ENCODE results near the gene ESR1.

The ESR1 gene

DNA sequence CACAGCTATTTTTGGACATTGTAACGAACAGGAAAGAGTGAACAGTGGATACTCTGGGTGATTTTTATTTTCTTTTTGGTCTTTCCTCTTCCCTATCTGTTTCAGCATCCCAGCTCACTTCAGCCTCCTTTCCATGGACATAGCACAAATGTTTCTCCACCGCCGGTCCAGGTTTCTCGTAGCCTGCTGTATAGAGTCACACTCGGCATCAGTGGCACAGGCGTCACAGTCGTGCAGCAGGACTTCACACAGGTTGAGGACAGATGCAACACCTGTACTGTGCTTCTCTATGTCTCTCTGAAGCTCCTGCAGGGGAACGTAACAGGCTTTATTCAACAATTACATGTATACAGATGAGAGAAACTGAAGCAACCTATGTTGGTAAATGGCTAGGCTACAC is 348.3 kb downstream of the ESR1 start:
- Histone ChIP-seq H3K4me1 (ENCODE audit: insufficient read depth, low read length) (no peaks in the 10 kb centered on the region), H3K36me3 (ENCODE audit: insufficient read depth, low read length) (no peaks in the 10 kb centered on the region), H3K9ac (ENCODE audit: low read depth, low read length) (no peak overlapping the region), H3K9me3 (ENCODE audit: control insufficient read depth, insufficient read depth, low read length) (no peaks in the 10 kb centered on the region)

DNA sequence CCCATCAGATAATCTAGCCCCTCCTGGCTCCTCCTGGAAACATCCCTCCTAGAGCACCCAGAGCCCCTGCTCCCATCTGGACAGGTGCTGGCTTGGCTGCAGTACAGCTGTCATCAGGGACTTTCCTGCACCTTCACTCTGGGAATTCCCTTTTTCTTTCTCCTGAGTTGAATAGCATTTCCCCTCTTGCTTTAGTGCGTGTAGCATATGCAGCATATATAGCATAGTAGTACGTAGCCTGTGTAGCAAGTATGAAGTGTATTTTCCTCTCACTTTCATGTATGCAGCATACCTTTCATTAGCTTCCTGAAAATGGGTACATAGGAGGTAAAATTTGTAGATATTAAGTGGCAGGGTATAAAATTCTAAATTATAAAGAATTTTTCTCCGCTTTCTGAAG is 352.9 kb downstream of the ESR1 start:
- Histone ChIP-seq H3K9ac (ENCODE audit: low read depth, low read length) (no peak overlapping the region), H3K4me1 (ENCODE audit: insufficient read depth, low read length) (peaks cover 8% of the 10 kb centered on the region; the same call in 1 of the 2 replicates), H3K9me3 (ENCODE audit: control insufficient read depth, insufficient read depth, low read length) (no peaks in the 10 kb centered on the region), H3K36me3 (ENCODE audit: insufficient read depth, low read length) (no peaks in the 10 kb centered on the region)

DNA sequence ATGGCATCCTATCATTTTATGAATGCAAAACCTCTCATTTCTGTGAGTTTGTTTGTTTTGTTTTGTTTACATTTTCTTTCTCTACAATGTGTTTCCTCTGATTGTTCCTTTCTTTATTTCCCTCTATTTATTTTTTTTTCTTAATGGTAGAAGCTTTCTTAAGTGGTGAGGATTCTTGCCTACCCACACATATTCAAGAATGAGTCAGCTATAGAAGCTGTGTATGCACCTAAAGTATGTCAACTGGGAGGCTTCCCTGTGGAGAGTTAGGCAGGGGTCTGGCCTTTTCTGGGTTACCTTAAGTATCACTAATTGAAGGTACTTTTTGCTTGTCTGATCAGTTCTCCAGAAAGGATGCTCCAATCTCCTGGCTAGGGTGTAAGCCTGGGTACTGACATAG is 354.0 kb downstream of the ESR1 start:
- Histone ChIP-seq H3K36me3 (ENCODE audit: insufficient read depth, low read length) (no peaks in the 10 kb centered on the region), H3K4me1 (ENCODE audit: insufficient read depth, low read length) (peaks cover 8% of the 10 kb centered on the region; the same call in 1 of the 2 replicates), H3K9ac (ENCODE audit: low read depth, low read length) (no peak overlapping the region), H3K9me3 (ENCODE audit: control insufficient read depth, insufficient read depth, low read length) (no peaks in the 10 kb centered on the region)

- Histone ChIP-seq H3K9ac (ENCODE audit: low read depth, low read length) (no peak overlapping the region), H3K9me3 (ENCODE audit: control insufficient read depth, insufficient read depth, low read length) (no peaks in the 10 kb centered on the region), H3K4me1 (ENCODE audit: insufficient read depth, low read length) (peaks cover 8% of the 10 kb centered on the region; the same call in 1 of the 2 replicates), H3K36me3 (ENCODE audit: insufficient read depth, low read length) (no peaks in the 10 kb centered on the region)
Observed at GRCh38 chr6:152164957-152165356, 357.5 kb downstream of the ESR1 start.

DNA sequence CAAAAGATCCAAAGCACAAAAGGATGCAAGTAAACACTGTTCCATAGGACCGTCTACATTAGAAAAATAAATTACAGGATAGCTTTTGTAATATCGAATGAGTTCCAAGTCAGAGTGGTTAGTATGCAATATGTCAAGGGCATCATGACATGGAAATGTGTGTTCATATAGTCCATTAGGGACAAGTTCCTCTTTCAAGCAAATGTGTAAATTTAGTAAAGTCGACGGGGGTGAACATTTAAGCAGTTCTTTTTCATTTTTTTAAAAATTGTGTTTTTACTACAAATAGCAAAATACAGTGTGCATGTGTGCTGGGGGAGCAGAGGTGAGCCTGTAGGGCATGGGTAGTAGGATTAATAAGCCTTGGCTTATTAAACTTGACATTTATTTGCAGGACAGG is 359.0 kb downstream of the ESR1 start:
- Histone ChIP-seq H3K9me3 (ENCODE audit: control insufficient read depth, insufficient read depth, low read length) (no peaks in the 10 kb centered on the region), H3K9ac (ENCODE audit: low read depth, low read length) (no peak overlapping the region)

GRCh38 chr6:152166897-152167296 is 359.4 kb downstream of the ESR1 start:
- Histone ChIP-seq H3K9ac (ENCODE audit: low read depth, low read length) (no peak overlapping the region), H3K36me3 (ENCODE audit: insufficient read depth, low read length) (no peaks in the 10 kb centered on the region), H3K9me3 (ENCODE audit: control insufficient read depth, insufficient read depth, low read length) (no peaks in the 10 kb centered on the region), H3K4me1 (ENCODE audit: insufficient read depth, low read length) (peaks cover 4% of the 10 kb centered on the region; the same call in 1 of the 2 replicates)

More for the DNA sequence above, 359.0 kb downstream of the ESR1 start:
- Histone ChIP-seq H3K36me3 (ENCODE audit: insufficient read depth, low read length) (no peaks in the 10 kb centered on the region), H3K4me1 (ENCODE audit: insufficient read depth, low read length) (peaks cover 8% of the 10 kb centered on the region; the same call in 1 of the 2 replicates)

- Histone ChIP-seq H3K9me3 (ENCODE audit: control insufficient read depth, insufficient read depth, low read length) (no peaks in the 10 kb centered on the region), H3K9ac (ENCODE audit: low read depth, low read length) (no peak overlapping the region), H3K4me1 (ENCODE audit: insufficient read depth, low read length) (no peaks in the 10 kb centered on the region), H3K36me3 (ENCODE audit: insufficient read depth, low read length) (no peaks in the 10 kb centered on the region)
Observed at GRCh38 chr6:152167641-152168603, 360.4 kb downstream of the ESR1 start.

GRCh38 chr6:152170313-152170701 is 362.8 kb downstream of the ESR1 start:
- Histone ChIP-seq H3K9ac (ENCODE audit: low read depth, low read length) (no peak overlapping the region), H3K9me3 (ENCODE audit: control insufficient read depth, insufficient read depth, low read length) (no peaks in the 10 kb centered on the region), H3K4me1 (ENCODE audit: insufficient read depth, low read length) (no peaks in the 10 kb centered on the region), H3K36me3 (ENCODE audit: insufficient read depth, low read length) (no peaks in the 10 kb centered on the region)

DNA sequence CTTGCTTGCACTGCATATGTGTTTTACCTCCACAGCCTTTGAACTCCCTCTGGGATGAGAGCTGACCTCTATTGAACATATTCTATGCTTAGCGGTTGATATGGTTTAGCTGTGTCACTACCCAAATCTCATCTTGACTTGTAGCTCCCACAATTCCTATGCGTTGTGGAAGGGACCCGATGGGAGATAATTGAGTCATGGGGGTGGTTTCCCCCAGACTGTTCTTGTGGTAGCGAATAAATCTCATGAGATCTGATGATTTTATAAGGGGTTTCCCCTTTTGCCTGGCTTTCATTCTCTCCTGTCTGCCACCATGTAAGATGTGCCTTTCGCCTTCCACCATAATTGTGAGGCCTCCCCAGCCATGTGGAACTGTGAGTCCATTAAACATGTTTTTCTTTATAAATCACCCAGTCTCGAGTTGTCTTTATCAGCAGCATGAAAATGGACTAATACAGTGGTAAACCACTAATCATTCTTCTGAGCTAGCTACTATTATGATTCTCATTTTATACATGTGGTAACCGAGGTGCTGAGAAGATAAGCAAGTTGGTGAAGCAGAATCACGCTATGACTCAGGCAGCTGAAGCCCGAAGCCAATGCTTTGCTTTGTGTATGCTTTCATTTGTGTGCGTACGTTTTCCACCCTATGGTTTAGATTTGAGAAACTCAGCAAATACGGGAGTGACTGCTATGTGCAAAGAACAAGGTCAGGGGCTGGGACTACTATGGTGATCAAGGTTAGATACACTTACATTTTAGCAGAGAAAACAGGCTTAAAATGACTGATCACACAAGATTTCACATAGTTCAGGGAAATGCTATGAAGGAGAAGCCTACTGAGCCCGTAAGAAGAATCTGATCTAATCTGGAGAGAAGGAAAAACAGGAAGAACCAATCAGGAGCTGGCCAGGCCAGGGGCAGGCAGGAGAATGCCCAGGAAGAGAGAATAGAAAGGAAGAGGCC is 363.5 kb downstream of the ESR1 start:
- Histone ChIP-seq H3K36me3 (ENCODE audit: insufficient read depth, low read length) (no peaks in the 10 kb centered on the region), H3K9me3 (ENCODE audit: control insufficient read depth, insufficient read depth, low read length) (no peaks in the 10 kb centered on the region)

GRCh38 chr6:152173321-152173720 is 365.8 kb downstream of the ESR1 start:
- no peak overlapping the region for H3K9ac ChIP-seq (ENCODE audit: low read depth, low read length)
- no peaks in the 10 kb centered on the region for H3K36me3 ChIP-seq (ENCODE audit: insufficient read depth, low read length)
- H3K4me1 ChIP-seq (ENCODE audit: insufficient read depth, low read length) = no peaks in the 10 kb centered on the region
- no peaks in the 10 kb centered on the region for H3K9me3 ChIP-seq (ENCODE audit: control insufficient read depth, insufficient read depth, low read length)

More for the DNA sequence above, 363.5 kb downstream of the ESR1 start:
- H3K9ac ChIP-seq (ENCODE audit: low read depth, low read length) = no peak overlapping the region
- no peaks in the 10 kb centered on the region for H3K4me1 ChIP-seq (ENCODE audit: insufficient read depth, low read length)

GRCh38 chr6:152173957-152174356 is 366.5 kb downstream of the ESR1 start:
- Histone ChIP-seq H3K36me3 (ENCODE audit: insufficient read depth, low read length) (no peaks in the 10 kb centered on the region), H3K4me1 (ENCODE audit: insufficient read depth, low read length) (no peaks in the 10 kb centered on the region), H3K9me3 (ENCODE audit: control insufficient read depth, insufficient read depth, low read length) (no peaks in the 10 kb centered on the region), H3K9ac (ENCODE audit: low read depth, low read length) (no peak overlapping the region)

- no peaks in the 10 kb centered on the region for H3K36me3 ChIP-seq (ENCODE audit: insufficient read depth, low read length)
- H3K9ac ChIP-seq (ENCODE audit: low read depth, low read length) = no peak overlapping the region
- no peaks in the 10 kb centered on the region for H3K4me1 ChIP-seq (ENCODE audit: insufficient read depth, low read length)
- no peaks in the 10 kb centered on the region for H3K9me3 ChIP-seq (ENCODE audit: control insufficient read depth, insufficient read depth, low read length)
Observed at GRCh38 chr6:152176268-152176667, 368.8 kb downstream of the ESR1 start.
